Breast epithelium (tissue), 4 donors: Measurements from ENCODE around the gene KLHL3. TPM values are rescaled to one million over a fixed set of nuclear protein-coding genes. Genes with fewer than 3 reads are reported as not detected.

Experiments used
- DNase-seq, 2 donors: peaks; one replicate each; pipeline ENCODE4 v3.0.0-alpha.2; 2019; ENCODE audit warnings: low spot score in 2 of 2
- H3K27ac ChIP-seq, 2 donors: fragments of 200-600 bp; sonication (generic) in 1 of 2; one replicate each; pipeline ENCODE4 v1.5.1; 2016 to 2019; ENCODE audit warnings: mild to moderate bottlenecking in 1 of 2
- H3K27me3 ChIP-seq, 2 donors: fragments of 200-600 bp; sonication (generic) in 1 of 2; one replicate each; pipeline versions ENCODE4 v1.5.1 to v1.6.0; 2017 to 2019; ENCODE audit warnings: control low read depth in 1 of 2, mild to moderate bottlenecking in 1 of 2
- H3K36me3 ChIP-seq: fragments of 200-600 bp; one replicate; pipeline ENCODE4 v1.5.1; 2019
- H3K4me1 ChIP-seq, 2 donors: fragments of 200-600 bp; sonication (generic); one replicate each; pipeline ENCODE4 v1.5.1; 2016 to 2019; ENCODE audit warnings: control low read depth in 1 of 2
- H3K4me3 ChIP-seq, 3 donors: fragments of 200-600 bp; sonication (generic); 1 replicate in 2 of 3; 2 replicates in 1 of 3; pipeline ENCODE4 v1.5.1; 2016 to 2019; ENCODE audit warnings: mild to moderate bottlenecking in 3 of 3, moderate library complexity in 2 of 3
- H3K9me3 ChIP-seq, 2 donors: fragments of 200-600 bp; sonication (generic) in 1 of 2; one replicate each; pipeline ENCODE4 v1.5.1; 2016 to 2019; ENCODE audit warnings: control low read depth in 1 of 2
- POLR2A ChIP-seq: fragments of 450-650 bp; IDR thresholded peaks from one replicate; pipeline ENCODE4 v1.6.1; 2016; ENCODE audit warnings: antibody characterized with exemption, mild to moderate bottlenecking, moderate library complexity
- POLR2AphosphoS5 ChIP-seq, 3 donors: sonication (generic); formaldehyde crosslinking; IDR thresholded peaks; one replicate each; pipeline ENCODE4 v1.6.1; 2017; ENCODE audit warnings: antibody characterized with exemption in 3 of 3
- intact Hi-C: fragments of 100-400 bp; cut with DNase I; formaldehyde crosslinking; loops from one replicate; pipeline ENCODE4 v1.15.1; 2023; ENCODE audit warnings: low total_unique reads
- total RNA-seq, 3 donors: library from RNA; depleted of rRNA; stranded (reverse); fragments of >200 nt; gene quantifications; one replicate each; pipeline ENCODE4 v1.1.0, GENCODE V29; 2016
- TF ChIP-seq, protein P1 (sequence below), 3 donors: fragments of 450-650 bp; IDR thresholded peaks; one replicate each; pipeline ENCODE4 v1.5.1; 2016 to 2017; ENCODE audit warnings: antibody characterized with exemption in 3 of 3, mild to moderate bottlenecking in 3 of 3, moderate library complexity in 3 of 3

Gene KLHL3
- total RNA-seq, 3 donors from 2014 or later = 4.5 to 11.7 (median 4.9) TPM

DNA sequence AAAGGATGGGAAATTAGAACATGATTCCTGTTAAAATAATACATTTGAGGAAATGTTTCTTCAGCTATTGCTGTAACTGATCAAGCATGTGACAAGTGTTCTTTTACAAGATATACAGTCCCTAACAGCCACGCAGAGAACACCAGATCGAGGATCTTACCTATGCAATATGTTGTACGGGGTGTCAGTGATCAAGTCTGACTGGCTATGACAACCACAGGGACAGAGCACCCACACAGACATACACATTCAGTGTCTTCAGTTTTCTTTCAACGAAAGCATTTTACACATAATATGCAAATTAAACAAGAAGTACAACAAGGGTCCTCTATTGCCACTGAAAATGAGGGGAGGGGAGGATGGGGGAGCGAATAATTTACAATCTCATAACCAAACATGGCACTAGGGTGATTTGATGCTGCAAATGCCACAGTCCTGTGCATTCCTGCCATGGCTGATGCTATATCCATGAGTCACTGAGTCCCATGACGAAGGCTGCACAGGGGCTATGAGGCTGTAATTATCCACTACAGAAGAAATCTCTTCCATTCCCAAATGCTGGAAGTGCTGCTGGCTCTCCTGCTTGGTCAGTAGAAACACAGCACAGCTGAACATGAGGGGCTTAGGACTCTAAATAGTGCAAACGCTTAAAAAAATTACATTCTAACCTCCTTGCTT lies 118.2 kb downstream of the KLHL3 start:
- TF ChIP-seq POLR2AphosphoS5 (IDR thresholded peaks at IDR 0.05) = no peak
- TF ChIP-seq, protein P1, sequence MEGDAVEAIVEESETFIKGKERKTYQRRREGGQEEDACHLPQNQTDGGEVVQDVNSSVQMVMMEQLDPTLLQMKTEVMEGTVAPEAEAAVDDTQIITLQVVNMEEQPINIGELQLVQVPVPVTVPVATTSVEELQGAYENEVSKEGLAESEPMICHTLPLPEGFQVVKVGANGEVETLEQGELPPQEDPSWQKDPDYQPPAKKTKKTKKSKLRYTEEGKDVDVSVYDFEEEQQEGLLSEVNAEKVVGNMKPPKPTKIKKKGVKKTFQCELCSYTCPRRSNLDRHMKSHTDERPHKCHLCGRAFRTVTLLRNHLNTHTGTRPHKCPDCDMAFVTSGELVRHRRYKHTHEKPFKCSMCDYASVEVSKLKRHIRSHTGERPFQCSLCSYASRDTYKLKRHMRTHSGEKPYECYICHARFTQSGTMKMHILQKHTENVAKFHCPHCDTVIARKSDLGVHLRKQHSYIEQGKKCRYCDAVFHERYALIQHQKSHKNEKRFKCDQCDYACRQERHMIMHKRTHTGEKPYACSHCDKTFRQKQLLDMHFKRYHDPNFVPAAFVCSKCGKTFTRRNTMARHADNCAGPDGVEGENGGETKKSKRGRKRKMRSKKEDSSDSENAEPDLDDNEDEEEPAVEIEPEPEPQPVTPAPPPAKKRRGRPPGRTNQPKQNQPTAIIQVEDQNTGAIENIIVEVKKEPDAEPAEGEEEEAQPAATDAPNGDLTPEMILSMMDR (IDR thresholded peaks at IDR 0.05) = no peak
- TF ChIP-seq POLR2A = no peak

GRCh38 chr5:137616046-137616445 lies 119.8 kb downstream of the KLHL3 start:
- H3K4me1 ChIP-seq = no peaks in the 10 kb centered on the region
- H3K4me3 ChIP-seq = no peak overlapping the region
- H3K9me3 ChIP-seq = no peaks in the 10 kb centered on the region
- H3K27me3 ChIP-seq = no peaks in the 10 kb centered on the region
- no peak for DNase-seq
- TF ChIP-seq, protein P1 (IDR thresholded peaks at IDR 0.05) = no peak
- intact Hi-C loops = no loop called here
- H3K27ac ChIP-seq = no peak overlapping the region
- no peaks in the 10 kb centered on the region for H3K36me3 ChIP-seq

More for the DNA sequence above, 118.2 kb downstream of the KLHL3 start:
- no peak for DNase-seq
- intact Hi-C loops = no loop called here
- Histone ChIP-seq H3K27me3 (no peaks in the 10 kb centered on the region), H3K4me1 (no peaks in the 10 kb centered on the region), H3K27ac (no peak overlapping the region), H3K4me3 (no peak overlapping the region), H3K36me3 (no peaks in the 10 kb centered on the region), H3K9me3 (no peaks in the 10 kb centered on the region)

DNA sequence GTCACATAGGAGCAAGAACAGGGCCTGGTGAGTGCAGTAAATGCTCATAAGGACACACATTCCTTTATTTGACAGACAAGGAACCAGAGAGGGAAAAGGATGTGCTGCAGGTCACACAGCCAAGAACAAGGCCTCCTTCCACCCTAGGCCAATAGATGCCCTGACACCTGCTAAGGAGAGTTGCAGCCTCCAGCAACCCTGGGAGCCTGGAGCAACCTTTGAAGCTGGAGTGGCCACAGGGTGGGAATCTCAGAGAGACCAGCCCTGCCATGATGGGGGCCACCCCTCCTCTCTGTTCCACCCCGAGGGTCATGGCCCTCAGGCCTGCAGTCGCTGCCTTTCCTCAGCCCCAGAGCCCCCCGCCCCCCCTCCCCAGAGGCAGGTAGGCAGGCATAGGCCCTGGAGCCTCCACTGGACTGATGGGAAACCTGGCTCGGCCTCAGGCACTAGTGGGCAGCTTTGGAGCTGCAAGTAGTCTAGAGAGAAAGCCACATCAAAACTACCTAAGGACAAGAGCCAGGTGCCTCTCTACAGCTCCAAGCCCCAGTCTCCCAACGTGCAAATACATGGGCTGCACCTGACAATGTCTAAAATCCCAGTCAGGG lies 120.6 kb downstream of the KLHL3 start:
- no peaks in the 10 kb centered on the region for H3K4me1 ChIP-seq
- no peaks in the 10 kb centered on the region for H3K9me3 ChIP-seq
- no peak overlapping the region for H3K4me3 ChIP-seq
- no peaks in the 10 kb centered on the region for H3K27me3 ChIP-seq
- intact Hi-C loops = no loop called here
- no peaks in the 10 kb centered on the region for H3K36me3 ChIP-seq
- H3K27ac ChIP-seq = no peak overlapping the region
- TF ChIP-seq, protein P1 (IDR thresholded peaks at IDR 0.05) = no peak
- no peak for TF ChIP-seq POLR2A
- no peak for TF ChIP-seq POLR2AphosphoS5 (IDR thresholded peaks at IDR 0.05)
- DNase-seq = no peak

GRCh38 chr5:137613554-137614265 lies 122.2 kb downstream of the KLHL3 start:
- Histone ChIP-seq H3K4me3 (no peak overlapping the region), H3K36me3 (no peaks in the 10 kb centered on the region), H3K4me1 (no peaks in the 10 kb centered on the region), H3K27ac (no peak overlapping the region), H3K27me3 (no peaks in the 10 kb centered on the region), H3K9me3 (no peaks in the 10 kb centered on the region)
- TF ChIP-seq POLR2AphosphoS5 (IDR thresholded peaks at IDR 0.05) = no peak
- TF ChIP-seq, protein P1 (IDR thresholded peaks at IDR 0.05) = no peak
- no peak for TF ChIP-seq POLR2A
- intact Hi-C loops = loop anchor here (5.0 kb wide), 1 partner anchor 521 kb away; no protein-coding TSS in a partner anchor
- DNase-seq = no peak

DNA sequence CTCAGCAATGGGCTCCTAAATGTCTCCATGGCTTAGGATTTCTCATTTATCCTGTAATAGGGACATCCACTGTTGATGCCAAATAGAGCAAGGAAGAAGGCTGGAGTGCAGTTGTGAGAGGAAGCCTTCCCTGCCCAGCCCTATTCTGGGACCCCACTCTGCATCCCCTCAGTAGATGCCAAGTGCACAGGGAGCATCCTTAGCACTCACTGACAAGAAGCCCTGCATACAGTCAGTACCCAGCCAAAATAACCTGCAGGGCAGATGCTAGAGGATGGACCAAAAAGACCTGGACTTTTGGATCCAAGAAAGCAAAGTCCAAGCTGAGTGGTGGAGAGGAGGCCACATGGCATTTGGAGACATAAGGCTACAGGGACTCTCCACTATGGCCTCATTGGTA lies 123.3 kb downstream of the KLHL3 start:
- intact Hi-C loops = loop anchor here (5.0 kb wide), 1 partner anchor 520 kb away; no protein-coding TSS in a partner anchor

More for the DNA sequence above, 123.3 kb downstream of the KLHL3 start:
- H3K36me3 ChIP-seq = no peaks in the 10 kb centered on the region
- no peaks in the 10 kb centered on the region for H3K9me3 ChIP-seq
- H3K4me3 ChIP-seq = no peak overlapping the region
- no peak overlapping the region for H3K27ac ChIP-seq
- TF ChIP-seq POLR2A = no peak
- TF ChIP-seq, protein P1 (IDR thresholded peaks at IDR 0.05) = no peak
- no peak for TF ChIP-seq POLR2AphosphoS5 (IDR thresholded peaks at IDR 0.05)
- no peaks in the 10 kb centered on the region for H3K27me3 ChIP-seq
- DNase-seq = no peak
- no peaks in the 10 kb centered on the region for H3K4me1 ChIP-seq
